GM20000 (cell line): Measurements from ENCODE around the gene COL5A3.

Source experiments
- DNase-seq: peaks from one replicate; pipeline ENCODE4 v3.0.0; 2012; ENCODE audit warnings: low spot score
- TF ChIP-seq, protein P1 (sequence below): IDR thresholded peaks from 2 replicates; pipeline ENCODE4 v1.5.1; 2012; ENCODE audit warnings: mild to moderate bottlenecking, control low read depth; ENCODE audit errors: extremely low read depth, missing control alignments

Gene COL5A3

DNA sequence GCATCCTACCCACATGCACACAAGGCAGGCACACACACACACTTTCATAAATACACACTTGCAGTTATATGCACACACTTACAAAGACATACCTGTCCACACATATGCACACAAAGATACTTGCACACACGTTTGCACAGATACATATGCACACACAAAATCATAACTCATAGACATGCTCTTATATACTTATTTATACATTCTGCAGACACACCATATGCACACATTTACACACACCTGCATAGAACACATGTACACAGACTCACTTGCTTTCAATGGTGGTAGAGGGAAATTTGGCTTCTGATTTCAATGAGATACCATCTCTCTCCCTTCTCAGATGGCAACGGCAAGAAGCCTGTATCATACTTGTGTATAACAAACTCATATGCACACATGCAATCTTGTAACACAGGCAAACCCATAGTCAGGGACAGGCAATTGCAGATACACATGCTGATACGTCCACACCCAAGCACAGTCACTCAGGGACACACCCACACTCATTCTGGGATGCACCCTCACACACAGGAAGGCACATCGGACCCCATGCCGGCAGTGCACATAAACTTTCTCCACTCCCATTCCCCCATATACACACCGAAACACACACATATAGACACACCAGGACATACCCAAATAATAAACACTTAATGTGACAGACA is 98.6 kb downstream of the COL5A3 start:
- TF ChIP-seq, protein P1, sequence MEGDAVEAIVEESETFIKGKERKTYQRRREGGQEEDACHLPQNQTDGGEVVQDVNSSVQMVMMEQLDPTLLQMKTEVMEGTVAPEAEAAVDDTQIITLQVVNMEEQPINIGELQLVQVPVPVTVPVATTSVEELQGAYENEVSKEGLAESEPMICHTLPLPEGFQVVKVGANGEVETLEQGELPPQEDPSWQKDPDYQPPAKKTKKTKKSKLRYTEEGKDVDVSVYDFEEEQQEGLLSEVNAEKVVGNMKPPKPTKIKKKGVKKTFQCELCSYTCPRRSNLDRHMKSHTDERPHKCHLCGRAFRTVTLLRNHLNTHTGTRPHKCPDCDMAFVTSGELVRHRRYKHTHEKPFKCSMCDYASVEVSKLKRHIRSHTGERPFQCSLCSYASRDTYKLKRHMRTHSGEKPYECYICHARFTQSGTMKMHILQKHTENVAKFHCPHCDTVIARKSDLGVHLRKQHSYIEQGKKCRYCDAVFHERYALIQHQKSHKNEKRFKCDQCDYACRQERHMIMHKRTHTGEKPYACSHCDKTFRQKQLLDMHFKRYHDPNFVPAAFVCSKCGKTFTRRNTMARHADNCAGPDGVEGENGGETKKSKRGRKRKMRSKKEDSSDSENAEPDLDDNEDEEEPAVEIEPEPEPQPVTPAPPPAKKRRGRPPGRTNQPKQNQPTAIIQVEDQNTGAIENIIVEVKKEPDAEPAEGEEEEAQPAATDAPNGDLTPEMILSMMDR: no peak
- no peak for DNase-seq

DNA sequence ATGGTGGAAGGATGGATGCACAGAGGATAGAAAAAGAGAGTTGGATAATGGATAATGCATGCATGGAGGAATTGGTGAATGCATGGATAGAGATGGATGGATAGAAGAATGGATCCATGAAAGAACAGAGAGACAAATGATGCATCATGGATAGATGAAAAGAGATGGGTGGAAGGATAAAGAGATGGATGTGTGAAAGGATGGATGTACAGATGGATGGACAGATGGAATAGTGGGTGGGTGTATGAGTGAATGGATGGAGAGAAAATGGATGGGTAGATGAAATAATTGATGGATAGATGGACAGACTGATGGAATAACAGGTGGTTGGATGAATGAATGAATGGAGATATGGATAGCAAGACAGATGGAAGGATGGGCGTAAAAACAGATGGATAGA is 99.7 kb downstream of the COL5A3 start:
- no peak for DNase-seq
- TF ChIP-seq, protein P1: no peak
